ENCODE data around the gene TTC7B.

The TTC7B gene

DNA sequence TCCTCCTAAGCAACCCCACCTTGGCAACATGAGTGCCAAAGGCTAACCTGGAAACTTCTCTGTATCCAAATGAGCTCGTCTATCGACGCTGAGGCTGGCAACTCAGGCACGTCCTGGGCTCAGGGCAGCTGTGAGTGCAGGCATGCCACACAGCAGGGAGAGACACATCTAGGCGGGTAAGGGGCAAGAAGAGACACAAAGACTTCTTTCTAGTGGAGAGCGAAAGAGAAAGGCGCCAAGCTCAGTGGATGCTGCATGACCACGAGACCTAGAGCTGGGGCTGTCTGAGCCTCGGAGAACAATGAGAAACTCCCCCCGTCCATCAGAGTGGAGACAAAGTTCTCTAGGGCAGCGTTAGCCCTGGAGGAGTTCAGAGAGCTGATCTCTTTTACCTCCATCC, 249.0 kb downstream of the TTC7B start:
- no peak overlapping the region for H3K4me3 ChIP-seq (ENCODE audit: low read depth, low read length)
- TF ChIP-seq, protein P1, sequence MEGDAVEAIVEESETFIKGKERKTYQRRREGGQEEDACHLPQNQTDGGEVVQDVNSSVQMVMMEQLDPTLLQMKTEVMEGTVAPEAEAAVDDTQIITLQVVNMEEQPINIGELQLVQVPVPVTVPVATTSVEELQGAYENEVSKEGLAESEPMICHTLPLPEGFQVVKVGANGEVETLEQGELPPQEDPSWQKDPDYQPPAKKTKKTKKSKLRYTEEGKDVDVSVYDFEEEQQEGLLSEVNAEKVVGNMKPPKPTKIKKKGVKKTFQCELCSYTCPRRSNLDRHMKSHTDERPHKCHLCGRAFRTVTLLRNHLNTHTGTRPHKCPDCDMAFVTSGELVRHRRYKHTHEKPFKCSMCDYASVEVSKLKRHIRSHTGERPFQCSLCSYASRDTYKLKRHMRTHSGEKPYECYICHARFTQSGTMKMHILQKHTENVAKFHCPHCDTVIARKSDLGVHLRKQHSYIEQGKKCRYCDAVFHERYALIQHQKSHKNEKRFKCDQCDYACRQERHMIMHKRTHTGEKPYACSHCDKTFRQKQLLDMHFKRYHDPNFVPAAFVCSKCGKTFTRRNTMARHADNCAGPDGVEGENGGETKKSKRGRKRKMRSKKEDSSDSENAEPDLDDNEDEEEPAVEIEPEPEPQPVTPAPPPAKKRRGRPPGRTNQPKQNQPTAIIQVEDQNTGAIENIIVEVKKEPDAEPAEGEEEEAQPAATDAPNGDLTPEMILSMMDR (IDR thresholded peaks at IDR 0.05; ENCODE audit: low read depth, low read length, missing control alignments): no peak
- DNase-seq (ENCODE audit: low read depth): no peak

DNA sequence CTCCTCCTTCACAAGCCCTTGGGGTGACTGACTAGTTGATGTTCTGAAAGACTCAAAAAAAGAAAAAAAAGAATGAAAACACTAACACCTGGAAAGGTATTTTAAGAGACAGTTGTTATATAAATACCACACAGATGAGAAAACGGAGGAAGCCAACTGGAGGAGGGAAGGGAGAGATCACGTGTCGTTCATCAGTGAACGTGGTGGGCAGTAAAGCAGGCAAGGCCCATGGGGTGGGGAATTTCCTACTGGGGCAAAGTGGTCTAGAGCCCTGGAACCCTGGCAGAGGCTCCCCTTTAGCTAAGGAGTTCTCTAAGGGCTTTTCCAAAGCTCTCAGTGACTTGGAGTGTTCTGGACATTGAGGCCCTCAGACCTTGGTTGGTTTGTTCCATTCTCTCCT, 249.7 kb downstream of the TTC7B start:
- DNase-seq (ENCODE audit: low read depth): no peak
- TF ChIP-seq, protein P1 (IDR thresholded peaks at IDR 0.05; ENCODE audit: low read depth, low read length, missing control alignments): no peak
- H3K4me3 ChIP-seq (ENCODE audit: low read depth, low read length): no peak overlapping the region

DNA sequence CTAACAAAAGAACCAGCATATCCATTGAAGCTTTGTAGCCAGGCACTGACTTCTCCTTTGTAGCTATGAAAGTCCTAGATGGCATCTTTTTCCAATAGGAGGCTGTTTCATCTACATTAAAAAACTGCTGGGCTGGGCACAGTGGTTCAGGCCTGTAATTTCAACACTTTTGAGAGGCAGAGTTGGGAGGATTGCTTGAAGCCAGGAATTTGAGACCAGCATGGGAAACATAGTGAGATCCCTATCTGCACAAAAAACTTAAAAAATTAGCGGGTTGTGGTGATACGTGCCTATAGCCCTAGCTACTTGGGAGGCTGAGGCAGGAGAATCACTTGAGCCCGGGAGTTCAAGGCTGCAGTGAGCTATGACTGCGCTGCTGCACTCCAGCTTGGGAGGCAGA, 251.7 kb downstream of the TTC7B start:
- TF ChIP-seq, protein P1 (IDR thresholded peaks at IDR 0.05; ENCODE audit: low read depth, low read length, missing control alignments): no peak
- H3K4me3 ChIP-seq (ENCODE audit: low read depth, low read length): no peak overlapping the region
- DNase-seq (ENCODE audit: low read depth): no peak

DNA sequence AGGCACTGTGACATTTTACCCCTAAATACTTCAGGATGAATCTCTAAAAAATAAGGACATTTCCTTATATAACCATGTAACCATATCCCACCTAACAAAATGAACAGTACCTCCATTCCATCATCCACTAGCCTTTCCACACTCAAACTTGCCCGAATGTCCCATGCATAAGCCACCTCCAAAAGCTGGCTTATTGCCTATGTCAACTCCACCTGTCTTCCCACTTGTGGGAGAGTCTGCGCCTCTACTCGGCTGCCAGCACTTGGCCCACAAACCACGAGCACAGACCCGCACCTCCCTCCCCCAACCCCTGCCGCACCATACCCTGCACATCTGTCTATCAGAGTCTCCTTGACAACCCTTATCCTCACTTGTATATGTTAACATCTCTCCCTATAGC, 253.6 kb downstream of the TTC7B start:
- H3K4me3 ChIP-seq (ENCODE audit: low read depth, low read length): no peak overlapping the region
- TF ChIP-seq, protein P1 (IDR thresholded peaks at IDR 0.05; ENCODE audit: low read depth, low read length, missing control alignments): no peak
- no peak for DNase-seq (ENCODE audit: low read depth)

DNA sequence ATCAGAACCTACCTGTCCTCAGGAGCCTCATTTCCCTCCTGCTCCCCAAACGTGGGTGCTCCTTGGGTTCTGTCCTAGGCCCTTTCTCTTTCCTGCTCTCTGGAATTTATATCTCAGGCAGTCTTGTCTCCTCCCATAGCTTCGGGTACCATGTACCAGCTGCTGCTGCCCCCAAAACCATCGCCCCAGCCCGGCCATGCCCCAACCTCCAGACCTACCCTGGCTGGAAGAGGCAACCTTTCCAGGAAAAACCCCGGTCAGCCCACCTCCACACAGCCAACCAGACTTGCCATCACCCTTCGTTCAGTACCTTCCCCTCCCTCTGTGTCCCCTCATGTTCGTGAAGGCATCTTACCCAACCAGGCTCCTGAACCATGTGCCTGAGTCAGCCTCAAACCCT, 254.3 kb downstream of the TTC7B start:
- no peak overlapping the region for H3K4me3 ChIP-seq (ENCODE audit: low read depth, low read length)
- no peak for DNase-seq (ENCODE audit: low read depth)
- TF ChIP-seq, protein P1 (IDR thresholded peaks at IDR 0.05; ENCODE audit: low read depth, low read length, missing control alignments): no peak

DNA sequence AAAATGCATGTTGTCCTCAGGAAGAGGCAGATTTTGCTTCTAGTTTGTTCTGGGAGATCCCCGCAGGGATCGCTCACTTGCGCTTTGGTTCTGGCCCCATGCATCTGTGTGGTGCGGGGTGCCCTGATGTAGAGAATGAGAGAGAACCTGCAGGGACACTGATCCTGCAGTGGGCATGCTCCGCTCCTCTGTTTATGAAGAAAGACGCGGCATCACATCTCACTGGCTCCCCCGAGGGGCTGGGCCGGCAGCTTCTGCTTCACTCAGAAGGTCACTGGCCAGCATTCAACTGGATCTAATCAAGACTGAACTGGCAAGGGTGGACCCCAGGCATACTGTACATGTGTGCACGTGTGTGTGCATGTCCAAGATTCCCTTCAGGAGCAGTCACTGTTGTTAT, 255.2 kb downstream of the TTC7B start:
- DNase-seq (ENCODE audit: low read depth): no peak
- TF ChIP-seq, protein P1 (IDR thresholded peaks at IDR 0.05; ENCODE audit: low read depth, low read length, missing control alignments): no peak
- H3K4me3 ChIP-seq (ENCODE audit: low read depth, low read length): no peak overlapping the region

DNA sequence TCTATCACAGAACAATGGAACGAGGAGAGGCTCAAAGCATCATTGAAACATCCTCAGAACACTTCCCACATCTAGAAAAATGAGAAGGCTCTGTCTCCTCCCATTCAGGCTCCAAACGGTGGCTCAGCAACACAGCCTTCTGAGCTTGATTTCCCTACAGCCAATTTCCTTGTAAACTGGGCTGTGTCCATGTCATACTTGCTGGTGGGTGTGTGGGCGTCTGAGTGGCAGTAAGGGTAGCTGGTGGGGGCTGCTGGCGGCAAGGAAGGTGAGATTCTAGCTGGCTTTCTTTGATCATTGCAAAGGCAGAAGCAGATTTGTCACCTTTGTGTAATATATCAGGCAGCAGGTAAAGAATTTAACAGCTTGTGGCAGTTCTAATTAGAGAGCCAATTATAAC, 255.7 kb downstream of the TTC7B start:
- no peak overlapping the region for H3K4me3 ChIP-seq (ENCODE audit: low read depth, low read length)
- TF ChIP-seq, protein P1 (IDR thresholded peaks at IDR 0.05; ENCODE audit: low read depth, low read length, missing control alignments): no peak
- no peak for DNase-seq (ENCODE audit: low read depth)

Data from GM12864 (cell line).